K562 (cell line): ENCODE data around the gene EZH2.

Source experiments
- ARID2 ChIP-seq: fragments of 450-650 bp; IDR thresholded peaks from 2 replicates; pipeline ENCODE4 v1.6.1; 2017; ENCODE audit warnings: antibody characterized with exemption, mild to moderate bottlenecking
- CHD1 ChIP-seq: fragments of 200-600 bp; sonication (generic); IDR thresholded peaks from one replicate; pipeline ENCODE4 v1.6.1; 2012; ENCODE audit warnings: mild to moderate bottlenecking, moderate library complexity, low read length, inconsistent platforms
- FOS ChIP-seq: IDR thresholded peaks from 3 replicates; pipeline ENCODE4 v1.6.1; 2011; ENCODE audit not compliant: insufficient read length; ENCODE audit errors: extremely low read depth
- FOXJ3 ChIP-seq: sonication (generic); formaldehyde crosslinking; IDR thresholded peaks from 2 replicates; pipeline ENCODE4 v1.4.0; 2020; ENCODE audit warnings: mild to moderate bottlenecking, missing genetic modification reagents
- GABPB1 ChIP-seq: sonication (generic); formaldehyde crosslinking; IDR thresholded peaks from 2 replicates; pipeline ENCODE4 v1.8.0; 2022; ENCODE audit warnings: mild to moderate bottlenecking, missing genetic modification reagents
- KLF1 ChIP-seq: fragments of 450-650 bp; IDR thresholded peaks from 2 replicates; pipeline ENCODE4 v1.6.1; 2016; ENCODE audit warnings: missing genetic modification characterization, missing compliant biosample characterization
- L3MBTL2 ChIP-seq: fragments of 450-650 bp; IDR thresholded peaks from 2 replicates; pipeline ENCODE4 v1.6.1; 2016; ENCODE audit warnings: mild to moderate bottlenecking, moderate library complexity
- MYC ChIP-seq, 2 experiments: fragments of 250-450 bp in 1 of 2; sonication (Bioruptor Pico) in 1 of 2; IDR thresholded peaks; 2 replicates each; pipeline versions ENCODE4 v1.5.1 to v1.6.1; 2012 to 2021; ENCODE audit warnings: low read depth in 2 of 2, borderline replicate concordance in 1 of 2, improper control_type of control experiment in 1 of 2, low read length in 1 of 2, mild to moderate bottlenecking in 1 of 2, moderate library complexity in 1 of 2
- NRF1 ChIP-seq, 2 experiments: fragments of 450-650 bp; IDR thresholded peaks in 1 of 2; conservative IDR thresholded peaks in 1 of 2; 2 replicates each; pipeline ENCODE4 v1.6.1; 2014; ENCODE audit warnings: mild to moderate bottlenecking in 2 of 2
- PHF20 ChIP-seq: fragments of 450-650 bp; IDR thresholded peaks from 2 replicates; pipeline ENCODE4 v1.6.1; 2018; ENCODE audit not compliant: partially characterized antibody
- ZBTB1 ChIP-seq: sonication (generic); formaldehyde crosslinking; IDR thresholded peaks from 2 replicates; pipeline ENCODE4 v1.8.1; 2023; ENCODE audit warnings: missing genetic modification reagents, low read depth, mild to moderate bottlenecking, borderline replicate concordance
- TF ChIP-seq, protein P1 (sequence below): fragments of 450-650 bp; IDR thresholded peaks from one replicate; pipeline ENCODE4 v1.6.1; 2018; ENCODE audit warnings: mild to moderate bottlenecking, moderate library complexity; ENCODE audit not compliant: partially characterized antibody

DNA sequence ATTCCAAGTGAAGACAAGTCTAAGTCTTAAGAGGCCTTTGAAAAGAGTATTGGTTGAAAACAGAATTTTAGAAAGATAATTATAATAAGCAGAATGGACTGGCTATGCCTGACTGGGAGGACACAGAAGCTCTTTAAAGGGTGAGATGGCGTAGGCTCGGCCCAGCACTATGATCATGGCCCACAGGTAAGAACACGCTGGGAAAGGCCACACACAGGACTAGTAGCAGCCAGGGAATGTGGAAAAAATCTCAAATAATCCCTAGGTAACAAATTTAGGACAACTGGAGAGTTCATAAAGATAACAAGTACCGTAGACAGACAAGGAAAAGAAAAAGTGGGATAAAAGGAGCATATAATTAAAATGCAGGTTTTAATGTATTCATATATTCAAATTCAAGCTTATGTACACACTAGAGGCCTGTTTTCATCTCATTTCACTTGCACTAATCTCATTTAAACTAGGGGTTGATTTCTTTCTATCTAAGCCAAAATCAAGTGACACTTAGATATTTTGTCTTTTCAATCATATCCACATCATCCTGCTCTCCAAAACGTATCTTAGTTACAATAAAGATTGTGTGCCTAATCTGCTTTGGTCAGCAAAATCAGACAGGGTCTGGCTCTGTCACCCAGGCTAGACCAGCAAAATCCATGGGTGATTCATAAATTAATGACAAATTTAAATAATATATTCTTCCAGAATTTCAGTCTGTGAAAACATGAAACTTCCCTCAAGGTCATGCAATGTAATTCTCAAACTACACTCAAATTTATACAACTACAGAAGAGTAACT, 53.0 kb downstream of the EZH2 start:
- TF ChIP-seq GABPB1 (CRISPR knock-in tag) (no peak), FOS (no peak), L3MBTL2 (no peak), NRF1 (conservative IDR thresholded peaks at IDR 0.05 in 1 of 2, IDR thresholded peaks at IDR 0.05 in 1 of 2) (no peak), ZBTB1 (CRISPR knock-in tag) (no peak), KLF1 (no peak), ARID2 (no peak), FOXJ3 (CRISPR knock-in tag) (no peak), MYC (IDR thresholded peaks at IDR 0.05; ENCODE audit: low read depth, low read length) (no peak), MYC (CRISPR knock-in tag; IDR thresholded peaks at IDR 0.05; ENCODE audit: borderline replicate concordance, low read depth) (no peak), PHF20 (no peak), CHD1 (no peak)
- TF ChIP-seq, protein P1, sequence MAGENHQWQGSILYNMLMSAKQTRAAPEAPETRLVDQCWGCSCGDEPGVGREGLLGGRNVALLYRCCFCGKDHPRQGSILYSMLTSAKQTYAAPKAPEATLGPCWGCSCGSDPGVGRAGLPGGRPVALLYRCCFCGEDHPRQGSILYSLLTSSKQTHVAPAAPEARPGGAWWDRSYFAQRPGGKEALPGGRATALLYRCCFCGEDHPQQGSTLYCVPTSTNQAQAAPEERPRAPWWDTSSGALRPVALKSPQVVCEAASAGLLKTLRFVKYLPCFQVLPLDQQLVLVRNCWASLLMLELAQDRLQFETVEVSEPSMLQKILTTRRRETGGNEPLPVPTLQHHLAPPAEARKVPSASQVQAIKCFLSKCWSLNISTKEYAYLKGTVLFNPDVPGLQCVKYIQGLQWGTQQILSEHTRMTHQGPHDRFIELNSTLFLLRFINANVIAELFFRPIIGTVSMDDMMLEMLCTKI: no peak
